ENCODE results near the gene HYKK. TPM values are rescaled to one million over a fixed set of nuclear protein-coding genes. Genes with fewer than 3 reads are reported as not detected.

Gene HYKK, protein sequence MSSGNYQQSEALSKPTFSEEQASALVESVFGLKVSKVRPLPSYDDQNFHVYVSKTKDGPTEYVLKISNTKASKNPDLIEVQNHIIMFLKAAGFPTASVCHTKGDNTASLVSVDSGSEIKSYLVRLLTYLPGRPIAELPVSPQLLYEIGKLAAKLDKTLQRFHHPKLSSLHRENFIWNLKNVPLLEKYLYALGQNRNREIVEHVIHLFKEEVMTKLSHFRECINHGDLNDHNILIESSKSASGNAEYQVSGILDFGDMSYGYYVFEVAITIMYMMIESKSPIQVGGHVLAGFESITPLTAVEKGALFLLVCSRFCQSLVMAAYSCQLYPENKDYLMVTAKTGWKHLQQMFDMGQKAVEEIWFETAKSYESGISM
- 2.3 and 3.5 TPM in 2 replicates for total RNA-seq (2012; rRNA removed)

DNA sequence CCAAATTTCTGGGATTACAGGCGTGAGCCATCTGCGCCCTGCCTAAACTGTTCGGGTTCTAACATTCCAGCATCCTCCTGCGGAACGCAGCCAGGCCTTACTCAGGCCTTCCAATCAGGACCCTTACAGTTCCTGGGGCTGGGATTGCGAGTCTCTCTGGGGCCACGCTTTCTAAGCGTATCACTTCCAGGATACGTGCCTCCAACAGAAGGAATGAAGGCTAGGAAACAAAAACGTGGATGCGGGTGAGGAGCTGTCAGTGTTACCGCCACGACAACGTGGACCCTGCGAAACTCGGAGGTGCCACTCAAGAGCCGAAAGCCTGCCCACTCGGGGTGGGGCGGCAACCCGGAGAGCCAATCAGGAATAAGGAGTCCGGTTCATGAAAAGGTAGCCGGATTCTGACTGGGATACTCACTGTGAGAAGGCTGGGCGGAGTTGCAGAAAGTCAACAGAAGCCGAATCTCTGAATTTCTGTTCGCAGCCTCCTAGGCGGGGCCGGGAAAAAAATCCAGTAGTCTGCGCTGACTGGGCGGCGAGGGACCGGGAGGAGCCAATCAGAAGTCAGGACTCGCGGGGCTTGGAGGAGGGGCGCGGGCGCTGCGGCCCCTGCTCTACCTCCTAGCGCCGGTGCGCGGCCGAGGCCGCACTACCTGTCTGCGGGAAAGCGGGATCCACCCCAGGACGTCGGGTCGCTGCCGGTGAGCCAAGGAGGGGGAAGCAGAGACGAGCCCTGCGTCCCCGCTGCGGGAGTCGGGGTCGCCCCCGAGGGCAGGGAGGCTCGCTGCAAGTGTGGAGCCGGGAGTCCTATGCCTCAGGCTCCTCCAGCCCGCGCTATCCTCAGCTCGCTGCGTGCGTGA lies at the start of gene HYKK:
Gene HYKK, plus strand, starts transcription at position 607 of the 860 bp plus-strand sequence. CDS start 5,512 bp downstream, outside the sequence.
- peak within 1 kb of the TSS; percentile 89 for H3K4me2 ChIP-seq (ENCODE audit: low read length)
- no peaks in the 10 kb centered on the region for H3K27me3 ChIP-seq (ENCODE audit: control insufficient read depth, insufficient read depth, low read length)
- H3K4me3 ChIP-seq (ENCODE audit: low read length), result peak within 1 kb of the TSS; percentile 89
- no peaks in the 10 kb centered on the region for H3K9me3 ChIP-seq (replicated peaks; ENCODE audit: low read length)
- H3K36me3 ChIP-seq (ENCODE audit: insufficient read depth, low read length), result no peaks in the 10 kb centered on the region
- peak within 1 kb of the TSS; percentile 68 for H3K9ac ChIP-seq (ENCODE audit: low read depth, low read length)
- peaks cover 7% of the 10 kb centered on the region for H3K4me1 ChIP-seq (ENCODE audit: control insufficient read depth, insufficient read depth, low read length)

DNA sequence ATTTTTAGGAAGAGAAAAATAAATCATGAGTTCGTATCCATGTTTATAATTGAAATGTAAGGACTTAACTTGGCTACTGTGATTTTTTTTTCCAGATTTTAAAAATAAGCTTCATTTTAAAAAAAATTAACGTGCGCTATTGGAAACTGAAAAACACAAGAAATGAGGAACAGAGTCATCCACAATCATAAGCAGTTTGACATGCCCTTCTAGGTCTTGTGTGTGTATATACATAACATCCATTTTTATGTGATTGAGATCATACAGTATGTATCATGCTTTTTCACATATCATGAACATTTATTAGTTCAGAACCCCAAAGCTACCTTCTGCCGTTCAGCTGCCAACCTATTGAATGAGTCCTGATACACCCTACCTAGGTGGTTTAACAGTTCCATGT lies 46.6 kb upstream of the HYKK start:
- no peak overlapping the region for H3K4me2 ChIP-seq (ENCODE audit: low read length)
- H3K4me3 ChIP-seq (ENCODE audit: low read length), result no peak overlapping the region
- peaks cover 36% of the 10 kb centered on the region for H3K4me1 ChIP-seq (ENCODE audit: control insufficient read depth, insufficient read depth, low read length)
- no peaks in the 10 kb centered on the region for H3K27me3 ChIP-seq (ENCODE audit: control insufficient read depth, insufficient read depth, low read length)
- peaks cover 23% of the 10 kb centered on the region for H3K36me3 ChIP-seq (ENCODE audit: insufficient read depth, low read length)
- H3K9ac ChIP-seq (ENCODE audit: low read depth, low read length), result no peak overlapping the region
- no peaks in the 10 kb centered on the region for H3K9me3 ChIP-seq (replicated peaks; ENCODE audit: low read length)

DNA sequence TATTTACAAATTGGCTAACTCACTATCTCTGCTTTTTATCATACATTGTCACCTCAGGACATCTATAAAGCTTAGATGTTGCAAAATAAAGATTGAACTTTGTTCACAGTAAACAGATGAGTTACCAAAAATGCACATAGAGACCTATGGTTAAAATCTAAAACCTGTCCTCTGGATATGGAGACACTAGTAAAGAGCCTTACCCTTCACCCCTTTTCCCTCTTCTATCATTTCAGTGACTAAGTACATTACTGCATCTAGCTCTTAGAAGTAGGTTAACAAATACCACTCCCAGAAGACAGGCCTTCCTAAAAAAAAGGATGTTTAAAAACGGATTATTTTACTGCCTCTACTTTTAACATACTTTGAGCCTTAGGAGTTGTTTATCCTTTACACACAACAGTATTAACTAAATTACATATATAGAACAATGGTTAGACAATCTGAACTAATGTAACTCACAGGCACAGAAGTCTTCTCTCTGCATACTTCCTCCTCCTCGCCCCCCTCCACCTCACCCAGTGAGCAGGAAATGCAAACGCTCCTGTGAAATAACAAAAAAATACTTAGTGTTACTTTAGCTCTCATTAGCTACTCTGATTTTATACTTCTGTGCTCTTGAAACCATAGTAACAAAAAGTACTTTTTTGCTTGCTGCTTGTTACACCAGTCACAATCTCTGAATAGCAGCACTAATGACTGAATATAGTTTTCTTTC lies 46.0 kb upstream of the HYKK start:
- Histone ChIP-seq H3K9me3 (replicated peaks; ENCODE audit: low read length) (no peaks in the 10 kb centered on the region), H3K27me3 (ENCODE audit: control insufficient read depth, insufficient read depth, low read length) (no peaks in the 10 kb centered on the region), H3K4me3 (ENCODE audit: low read length) (no peak overlapping the region), H3K9ac (ENCODE audit: low read depth, low read length) (no peak overlapping the region), H3K4me1 (ENCODE audit: control insufficient read depth, insufficient read depth, low read length) (peaks cover 30% of the 10 kb centered on the region), H3K36me3 (ENCODE audit: insufficient read depth, low read length) (peaks cover 26% of the 10 kb centered on the region), H3K4me2 (ENCODE audit: low read length) (no peak overlapping the region)

DNA sequence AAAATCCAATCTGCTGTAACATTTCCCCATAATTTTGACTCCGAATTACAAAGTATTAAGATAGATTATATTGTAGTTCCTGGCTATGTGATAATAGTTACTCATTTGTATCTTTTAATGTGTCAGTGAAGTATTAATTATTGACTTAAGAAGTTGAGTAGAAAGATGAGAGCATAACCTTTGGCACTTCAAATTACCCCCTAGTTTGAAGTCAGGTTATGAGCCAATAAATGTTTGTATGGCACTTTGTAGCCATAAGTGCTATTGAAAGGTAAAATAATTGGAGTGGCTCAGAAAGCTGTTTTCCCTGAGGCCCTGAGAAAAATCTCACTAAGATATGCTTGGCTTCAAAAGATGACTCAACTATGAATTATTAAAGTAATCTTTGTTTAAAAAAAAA lies 38.3 kb upstream of the HYKK start:
- no peaks in the 10 kb centered on the region for H3K4me1 ChIP-seq (ENCODE audit: control insufficient read depth, insufficient read depth, low read length)
- no peak overlapping the region for H3K4me3 ChIP-seq (ENCODE audit: low read length)
- no peak overlapping the region for H3K4me2 ChIP-seq (ENCODE audit: low read length)
- no peaks in the 10 kb centered on the region for H3K9me3 ChIP-seq (replicated peaks; ENCODE audit: low read length)
- no peak overlapping the region for H3K9ac ChIP-seq (ENCODE audit: low read depth, low read length)
- peaks cover 81% of the 10 kb centered on the region for H3K36me3 ChIP-seq (ENCODE audit: insufficient read depth, low read length)
- no peaks in the 10 kb centered on the region for H3K27me3 ChIP-seq (ENCODE audit: control insufficient read depth, insufficient read depth, low read length)

DNA sequence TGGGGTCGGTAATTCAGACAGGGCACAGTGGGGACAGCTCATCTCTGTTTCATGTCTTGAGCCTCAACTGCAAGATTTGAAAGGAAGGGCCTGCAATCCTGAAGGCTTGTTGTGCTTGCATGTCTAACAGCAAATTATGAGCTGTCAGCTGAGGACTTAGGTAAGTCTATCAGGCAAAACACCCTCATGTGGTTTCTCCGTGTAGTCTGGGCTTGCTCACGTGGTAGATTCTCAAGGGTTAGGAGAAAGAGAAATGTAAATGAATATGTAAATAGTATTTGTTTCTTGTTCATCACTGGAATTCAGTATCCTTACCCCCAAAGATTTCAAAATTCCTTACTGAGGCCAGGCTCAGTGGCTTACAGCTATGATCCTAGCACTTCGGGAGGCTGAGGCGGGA lies 30.1 kb upstream of the HYKK start:
- Histone ChIP-seq H3K9ac (ENCODE audit: low read depth, low read length) (no peak overlapping the region), H3K4me2 (ENCODE audit: low read length) (no peak overlapping the region), H3K9me3 (replicated peaks; ENCODE audit: low read length) (no peaks in the 10 kb centered on the region), H3K4me1 (ENCODE audit: control insufficient read depth, insufficient read depth, low read length) (no peaks in the 10 kb centered on the region), H3K27me3 (ENCODE audit: control insufficient read depth, insufficient read depth, low read length) (no peaks in the 10 kb centered on the region), H3K36me3 (ENCODE audit: insufficient read depth, low read length) (peaks cover 68% of the 10 kb centered on the region), H3K4me3 (ENCODE audit: low read length) (no peak overlapping the region)

DNA sequence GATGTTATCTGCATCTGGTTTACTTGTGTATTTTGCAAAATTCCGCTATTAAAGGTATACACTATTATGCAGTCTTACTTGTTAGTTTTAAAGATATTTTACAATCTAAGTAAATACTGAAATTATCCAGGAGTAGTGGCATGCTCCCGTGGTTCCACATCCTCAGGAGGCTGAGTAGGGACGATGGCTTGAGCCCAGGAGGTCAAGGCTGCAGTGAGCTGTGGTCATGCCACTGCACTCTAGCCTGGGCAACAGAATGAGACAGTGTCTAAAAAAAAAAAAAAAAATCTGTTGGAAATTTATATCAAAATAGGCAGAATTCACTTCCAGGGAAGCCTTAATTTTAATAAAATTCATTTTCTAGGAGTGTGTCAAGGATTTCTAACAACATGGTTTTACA lies 27.7 kb upstream of the HYKK start:
- no peaks in the 10 kb centered on the region for H3K27me3 ChIP-seq (ENCODE audit: control insufficient read depth, insufficient read depth, low read length)
- H3K4me3 ChIP-seq (ENCODE audit: low read length), result no peak overlapping the region
- H3K36me3 ChIP-seq (ENCODE audit: insufficient read depth, low read length), result peaks cover 64% of the 10 kb centered on the region

DNA sequence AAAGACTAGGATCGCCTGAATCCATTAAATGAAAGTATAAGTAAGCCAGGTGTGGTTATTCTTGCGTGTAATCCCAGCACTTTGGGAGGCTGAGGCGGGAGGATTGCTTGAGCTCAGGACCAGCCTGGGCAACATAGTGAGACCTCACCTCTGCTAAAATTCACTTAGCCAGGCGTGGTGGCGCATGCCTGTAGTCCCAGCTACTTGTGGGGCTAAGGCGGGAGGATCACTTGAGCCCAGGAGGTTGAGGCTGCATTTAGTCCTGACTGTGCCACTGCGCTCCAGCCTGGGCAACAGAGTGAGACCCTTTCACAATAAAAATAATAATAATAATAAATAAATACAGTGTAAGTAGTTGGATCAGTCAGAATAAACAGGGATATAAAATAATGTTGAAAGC lies 25.5 kb upstream of the HYKK start:
- H3K9me3 ChIP-seq (replicated peaks; ENCODE audit: low read length), result no peaks in the 10 kb centered on the region
- no peak overlapping the region for H3K4me2 ChIP-seq (ENCODE audit: low read length)
- no peaks in the 10 kb centered on the region for H3K27me3 ChIP-seq (ENCODE audit: control insufficient read depth, insufficient read depth, low read length)
- H3K4me3 ChIP-seq (ENCODE audit: low read length), result no peak overlapping the region
- peaks cover 7% of the 10 kb centered on the region for H3K4me1 ChIP-seq (ENCODE audit: control insufficient read depth, insufficient read depth, low read length)
- H3K36me3 ChIP-seq (ENCODE audit: insufficient read depth, low read length), result peaks cover 57% of the 10 kb centered on the region
- H3K9ac ChIP-seq (ENCODE audit: low read depth, low read length), result no peak overlapping the region

More for the DNA sequence above, 27.7 kb upstream of the HYKK start:
- no peaks in the 10 kb centered on the region for H3K4me1 ChIP-seq (ENCODE audit: control insufficient read depth, insufficient read depth, low read length)
- H3K9me3 ChIP-seq (replicated peaks; ENCODE audit: low read length), result no peaks in the 10 kb centered on the region
- no peak overlapping the region for H3K9ac ChIP-seq (ENCODE audit: low read depth, low read length)
- H3K4me2 ChIP-seq (ENCODE audit: low read length), result no peak overlapping the region

DNA sequence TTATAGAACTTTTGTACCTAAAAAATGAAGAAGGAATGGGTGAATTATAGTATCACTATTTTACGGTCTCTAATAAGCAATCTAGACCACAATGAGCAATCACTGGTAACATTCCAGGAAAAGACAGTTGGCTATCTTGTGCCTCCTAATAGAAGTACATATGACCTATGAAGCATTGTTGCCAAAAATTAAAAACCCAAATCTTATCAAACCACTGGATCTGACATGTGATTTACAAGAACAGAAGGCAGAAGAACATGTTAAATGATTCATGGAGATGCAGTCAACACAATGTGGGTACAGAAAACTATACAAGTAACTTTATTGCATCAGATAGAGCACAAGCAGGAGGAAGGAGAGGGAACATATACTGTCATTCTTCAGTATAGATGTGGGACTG lies 14.5 kb upstream of the HYKK start:
- no peak overlapping the region for H3K4me3 ChIP-seq (ENCODE audit: low read length)
- H3K4me2 ChIP-seq (ENCODE audit: low read length), result no peak overlapping the region
- no peaks in the 10 kb centered on the region for H3K9me3 ChIP-seq (replicated peaks; ENCODE audit: low read length)
- H3K4me1 ChIP-seq (ENCODE audit: control insufficient read depth, insufficient read depth, low read length), result peaks cover 5% of the 10 kb centered on the region
- H3K36me3 ChIP-seq (ENCODE audit: insufficient read depth, low read length), result peaks cover 86% of the 10 kb centered on the region
- no peaks in the 10 kb centered on the region for H3K27me3 ChIP-seq (ENCODE audit: control insufficient read depth, insufficient read depth, low read length)
- H3K9ac ChIP-seq (ENCODE audit: low read depth, low read length), result no peak overlapping the region

DNA sequence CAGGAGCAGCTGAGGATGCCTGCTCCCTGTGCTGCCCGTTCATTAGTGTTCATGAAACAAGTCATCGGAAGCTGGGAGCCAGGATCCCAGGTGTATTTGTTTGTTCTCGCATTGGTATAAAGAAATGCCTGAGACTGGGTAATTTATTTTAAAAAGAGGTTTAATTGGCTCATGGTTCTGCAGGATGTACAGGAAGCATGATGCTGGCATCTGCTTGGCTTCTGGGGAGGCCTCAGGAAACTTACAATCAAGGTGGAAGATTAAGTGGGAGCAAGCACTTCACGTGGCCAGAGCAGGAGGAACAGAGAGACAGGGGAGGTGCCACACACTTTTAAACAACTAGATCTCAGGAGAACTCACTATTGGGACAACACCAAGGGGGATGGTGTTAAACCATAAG lies 5.5 kb upstream of the HYKK start:
- H3K9me3 ChIP-seq (replicated peaks; ENCODE audit: low read length), result no peaks in the 10 kb centered on the region
- H3K9ac ChIP-seq (ENCODE audit: low read depth, low read length), result no peak overlapping the region
- no peak overlapping the region for H3K4me3 ChIP-seq (ENCODE audit: low read length)
- peaks cover 26% of the 10 kb centered on the region for H3K36me3 ChIP-seq (ENCODE audit: insufficient read depth, low read length)
- no peaks in the 10 kb centered on the region for H3K27me3 ChIP-seq (ENCODE audit: control insufficient read depth, insufficient read depth, low read length)
- no peak overlapping the region for H3K4me2 ChIP-seq (ENCODE audit: low read length)
- no peaks in the 10 kb centered on the region for H3K4me1 ChIP-seq (ENCODE audit: control insufficient read depth, insufficient read depth, low read length)

DNA sequence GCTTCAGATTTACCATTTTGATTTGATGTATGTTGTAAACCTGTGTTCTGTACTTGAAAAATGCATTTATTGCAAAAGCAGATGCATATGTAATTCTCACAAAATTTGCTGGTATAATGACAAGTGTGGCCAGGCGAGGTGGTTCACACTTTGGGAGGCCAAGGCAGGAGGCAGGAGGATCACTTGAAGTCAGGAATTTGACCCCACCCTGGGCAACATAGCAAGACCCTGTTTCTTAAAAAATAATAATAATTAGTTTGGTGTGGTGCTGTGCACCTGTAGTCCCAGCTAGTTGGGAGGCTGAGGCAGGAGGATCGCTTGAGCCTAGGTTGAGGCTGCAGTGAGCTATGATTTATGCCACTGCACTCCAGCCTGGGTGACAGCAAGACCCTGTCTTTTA lies 4.7 kb upstream of the HYKK start:
- Histone ChIP-seq H3K36me3 (ENCODE audit: insufficient read depth, low read length) (peaks cover 20% of the 10 kb centered on the region), H3K9me3 (replicated peaks; ENCODE audit: low read length) (no peaks in the 10 kb centered on the region), H3K4me3 (ENCODE audit: low read length) (no peak overlapping the region), H3K27me3 (ENCODE audit: control insufficient read depth, insufficient read depth, low read length) (no peaks in the 10 kb centered on the region), H3K9ac (ENCODE audit: low read depth, low read length) (no peak overlapping the region), H3K4me1 (ENCODE audit: control insufficient read depth, insufficient read depth, low read length) (peaks cover 1% of the 10 kb centered on the region), H3K4me2 (ENCODE audit: low read length) (no peak overlapping the region)

DNA sequence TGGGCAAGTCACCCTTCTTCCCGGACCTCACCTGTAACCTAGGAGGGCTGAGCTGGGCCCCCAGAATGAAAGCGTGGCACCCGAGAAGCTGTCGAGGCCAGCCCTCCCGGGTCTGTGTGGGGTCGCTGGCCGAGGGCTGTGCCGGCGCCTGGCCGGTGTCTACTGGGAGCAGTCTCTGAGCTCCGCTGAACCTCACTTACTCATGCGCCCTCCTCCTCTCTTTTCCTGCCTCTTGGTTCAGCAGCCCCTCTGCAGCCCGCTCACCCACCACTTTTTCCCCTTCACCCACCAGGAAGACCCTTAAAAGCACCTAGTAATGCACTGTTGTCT lies 419 bp downstream of the HYKK start:
- Histone ChIP-seq H3K4me3 (ENCODE audit: low read length) (peak overlapping the region; percentile 89), H3K9ac (ENCODE audit: low read depth, low read length) (peak overlapping the region; percentile 68), H3K4me1 (ENCODE audit: control insufficient read depth, insufficient read depth, low read length) (peaks cover 7% of the 10 kb centered on the region), H3K9me3 (replicated peaks; ENCODE audit: low read length) (no peaks in the 10 kb centered on the region), H3K36me3 (ENCODE audit: insufficient read depth, low read length) (no peaks in the 10 kb centered on the region), H3K27me3 (ENCODE audit: control insufficient read depth, insufficient read depth, low read length) (no peaks in the 10 kb centered on the region), H3K4me2 (ENCODE audit: low read length) (peak overlapping the region; percentile 89)

Measured in skeletal muscle satellite cell (primary cell).